GM21381 (cell line): Measurements from ENCODE around the gene BCL2L15.
"Not testable (repeated sequence)": the region's sequence is repeated elsewhere in the genome, so short reads cannot be mapped to it uniquely, and the experiment has no call there.

Experiments used
- ATAC-seq: cut with Tn5 transposase; IDR thresholded peaks from one replicate; pipeline ENCODE4 v1.9.1; 2021; ENCODE audit warnings: mild to moderate bottlenecking, moderate library complexity; ENCODE audit not compliant: unreplicated experiment

BCL2L15 gene

DNA sequence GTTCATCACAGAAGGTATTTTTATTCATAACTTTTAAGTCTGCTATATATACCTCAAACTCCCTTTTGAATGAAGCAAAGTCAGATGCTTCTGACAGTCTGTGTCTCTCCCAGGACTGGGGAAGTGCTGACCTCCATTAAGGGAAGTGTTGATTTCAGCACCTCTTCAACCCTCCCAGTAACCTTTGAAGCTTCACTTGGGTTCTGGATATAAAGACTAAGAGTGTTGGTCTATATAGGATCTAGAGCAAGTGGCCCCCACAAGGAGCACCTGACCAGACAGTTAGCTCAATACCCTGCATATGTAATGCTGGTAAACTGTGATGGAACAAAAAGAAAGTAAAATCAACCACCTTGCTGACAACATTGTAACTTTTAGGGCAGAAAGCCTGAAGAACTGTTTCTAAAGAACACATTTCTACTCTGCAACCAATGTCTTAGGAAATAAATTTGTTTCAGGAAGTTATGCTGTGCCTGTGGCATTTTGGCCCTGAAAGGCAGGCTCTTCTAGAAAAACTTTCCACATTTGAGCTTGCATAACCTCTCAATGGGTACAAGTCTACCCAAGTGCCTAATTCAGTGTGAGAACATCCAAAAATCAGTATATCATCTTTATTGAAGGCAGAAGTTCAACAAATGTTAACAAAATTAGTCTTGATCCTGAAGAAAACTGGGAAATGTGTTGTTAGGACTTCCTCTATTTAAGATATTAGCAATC, 15.0 kb downstream of the BCL2L15 start:
- ATAC-seq: no peak

DNA sequence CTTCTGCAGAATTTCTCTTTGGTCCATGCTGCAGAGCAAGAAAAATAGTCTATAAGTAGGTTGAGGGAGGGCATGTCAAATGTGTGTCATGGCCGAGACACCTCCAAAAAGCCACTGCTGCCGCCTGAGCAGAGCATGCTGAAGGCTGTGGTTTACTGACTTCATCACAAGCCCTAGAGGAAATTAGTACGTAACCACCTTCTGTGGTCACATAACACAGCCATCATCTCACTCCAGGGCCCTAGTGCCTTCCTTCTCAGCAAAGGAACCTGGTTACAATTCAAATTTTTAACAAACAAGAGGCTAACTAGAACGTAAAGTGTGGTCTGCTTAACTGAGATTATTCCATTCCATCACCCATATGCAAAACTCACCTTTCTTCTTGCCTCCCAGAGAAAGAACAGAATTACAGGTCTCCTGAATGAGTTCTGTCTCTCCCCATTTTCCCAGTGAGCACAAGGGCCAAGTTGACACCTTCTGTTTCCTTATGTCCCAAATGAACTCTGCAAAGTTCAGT, 15.7 kb downstream of the BCL2L15 start, which contains the start of gene PTPN22:
PTPN22 (minus strand) TSS at position 116 of the 517 bp plus-strand sequence.
- peak; percentile 82 for ATAC-seq

DNA sequence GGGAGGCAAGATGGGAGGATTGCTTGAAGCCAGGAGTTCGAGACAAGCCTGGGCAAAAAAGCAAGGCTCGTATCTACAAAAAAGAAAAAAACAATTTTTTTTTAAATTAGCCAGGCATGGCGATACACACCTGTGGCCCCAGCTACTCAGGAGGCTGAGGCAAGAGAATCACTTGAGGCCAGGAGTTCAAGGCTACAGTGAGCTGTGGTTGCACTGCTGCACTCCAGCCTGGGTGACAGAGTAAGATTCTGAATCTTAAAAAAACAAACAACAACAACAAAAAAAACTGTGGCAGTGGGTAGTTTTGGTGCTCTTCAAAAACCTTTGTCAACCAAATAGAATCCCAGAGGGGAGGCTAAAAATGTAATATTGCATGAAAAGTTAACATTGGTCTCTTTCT, 16.6 kb downstream of the BCL2L15 start:
- ATAC-seq: no peak

DNA sequence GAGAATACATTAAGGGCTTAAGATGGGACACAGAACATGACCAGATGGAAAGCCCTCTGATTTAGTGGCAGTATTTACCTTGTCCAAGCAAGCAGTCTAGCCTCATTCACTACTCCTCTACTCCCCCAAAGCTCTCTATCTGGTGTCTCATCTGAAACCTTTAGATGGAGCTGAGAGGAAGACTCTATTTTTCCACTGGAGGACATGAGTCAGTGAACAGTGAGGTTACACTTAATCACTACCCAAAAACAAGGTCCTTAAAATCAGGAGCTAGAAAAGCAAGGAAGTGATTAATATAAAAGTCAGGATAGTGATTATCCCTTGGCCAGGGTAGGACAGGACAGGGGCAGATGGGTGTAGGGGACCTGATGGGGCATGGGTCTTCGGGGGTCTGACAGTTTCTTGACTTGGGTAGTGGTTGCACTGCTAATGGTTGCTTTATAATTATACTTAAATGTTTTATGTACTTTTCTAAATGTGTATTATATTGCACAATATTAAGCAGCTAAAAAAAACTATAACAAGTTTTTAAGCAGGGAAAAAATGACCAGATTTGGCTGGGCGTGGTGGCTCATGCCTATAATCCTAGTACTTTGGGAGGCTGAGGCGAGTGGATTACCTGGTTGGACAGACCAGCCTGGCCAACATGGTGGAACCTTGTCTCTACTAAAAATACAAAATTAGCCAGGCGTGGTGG, 18.8 kb downstream of the BCL2L15 start:
- ATAC-seq: no peak

DNA sequence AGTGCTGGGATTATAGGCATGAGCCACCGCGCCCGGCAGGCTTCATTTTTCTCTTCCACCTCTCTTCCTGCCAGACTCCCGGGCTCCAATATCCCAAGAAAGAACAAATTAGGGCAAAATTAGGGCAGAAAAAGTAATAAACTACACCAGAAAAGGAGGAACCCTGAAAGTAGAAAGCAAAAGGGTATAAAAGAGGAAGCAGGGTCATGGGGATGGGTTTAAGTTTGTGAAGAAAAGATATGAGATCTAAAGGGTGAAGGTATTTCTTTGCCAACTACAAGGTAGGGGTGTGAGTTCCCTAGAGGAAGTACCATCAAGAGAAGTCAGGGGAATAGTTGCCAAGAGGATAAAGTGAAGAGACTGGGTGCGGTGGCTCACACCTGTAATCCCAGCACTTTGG, 25.7 kb downstream of the BCL2L15 start:
- ATAC-seq: no peak

DNA sequence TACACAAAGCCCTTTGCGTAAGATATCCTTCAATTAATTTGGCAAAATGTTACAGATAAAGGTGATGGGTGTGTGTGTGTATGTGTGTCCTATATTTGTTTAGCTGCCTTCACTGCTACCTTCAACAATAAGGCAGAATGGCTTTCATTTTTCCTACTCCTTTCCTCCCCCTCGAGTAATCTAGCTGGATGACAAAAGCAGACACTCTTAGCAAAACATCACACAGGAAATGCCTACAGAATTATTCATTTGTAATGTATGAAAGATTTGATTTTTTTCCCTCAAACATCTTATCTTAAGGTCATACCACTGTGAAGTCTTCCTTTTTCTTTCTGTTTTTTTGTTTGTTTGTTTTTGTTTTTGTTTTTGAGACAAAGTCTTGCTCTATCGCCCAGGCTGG, 26.5 kb downstream of the BCL2L15 start:
- ATAC-seq: no peak

DNA sequence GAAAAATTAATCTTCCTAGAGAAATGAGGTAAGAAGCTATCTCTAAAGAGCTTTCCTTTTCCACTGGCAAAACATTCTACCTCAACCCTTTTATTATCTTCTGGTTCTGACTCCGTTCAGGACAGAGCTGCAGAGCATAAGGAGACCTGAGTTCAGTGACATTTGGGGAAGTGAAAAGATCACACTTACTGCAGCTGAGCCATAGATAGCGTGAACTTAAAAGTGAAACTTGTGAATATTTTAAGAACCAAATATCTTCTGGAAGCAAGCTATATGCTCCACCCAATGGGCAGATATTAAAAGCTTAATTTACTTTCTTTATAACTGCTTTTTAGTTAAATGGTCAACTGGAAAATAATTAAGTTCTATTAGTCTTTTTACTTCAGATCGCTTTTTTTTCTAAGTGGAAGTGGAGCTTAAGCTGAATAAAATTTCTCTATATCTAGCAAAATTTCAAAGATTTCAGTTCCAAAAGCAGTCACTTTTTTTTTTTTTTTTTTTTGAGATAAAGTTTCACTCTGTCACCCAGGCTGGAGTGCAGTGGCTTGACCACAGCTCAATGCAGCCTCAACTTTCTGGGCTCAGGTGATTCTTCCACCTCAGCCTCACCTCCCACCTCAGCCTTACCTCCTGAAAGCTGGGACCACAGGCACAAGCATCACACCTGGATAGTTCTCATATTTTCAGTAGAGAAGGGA, 27.8 kb downstream of the BCL2L15 start:
- peak; percentile 88 for ATAC-seq

DNA sequence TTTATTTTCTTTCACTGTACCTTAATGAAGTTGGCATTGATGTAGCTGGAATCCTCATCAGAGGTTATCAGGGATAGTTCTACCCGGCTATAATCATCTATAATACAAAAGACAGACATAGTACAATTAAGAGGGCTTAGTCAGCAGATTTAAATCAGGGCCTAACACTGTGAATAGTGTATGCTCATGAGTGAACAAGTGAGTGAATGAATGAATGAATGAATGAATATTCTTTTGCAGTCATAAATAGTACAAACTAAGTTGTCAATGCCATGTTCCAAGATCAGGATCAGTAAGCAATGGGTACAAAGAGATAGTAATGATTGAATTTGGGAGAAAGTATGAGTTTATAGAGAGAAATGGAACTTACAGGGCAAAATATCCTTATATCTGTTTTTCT, 28.4 kb downstream of the BCL2L15 start:
- no peak for ATAC-seq

DNA sequence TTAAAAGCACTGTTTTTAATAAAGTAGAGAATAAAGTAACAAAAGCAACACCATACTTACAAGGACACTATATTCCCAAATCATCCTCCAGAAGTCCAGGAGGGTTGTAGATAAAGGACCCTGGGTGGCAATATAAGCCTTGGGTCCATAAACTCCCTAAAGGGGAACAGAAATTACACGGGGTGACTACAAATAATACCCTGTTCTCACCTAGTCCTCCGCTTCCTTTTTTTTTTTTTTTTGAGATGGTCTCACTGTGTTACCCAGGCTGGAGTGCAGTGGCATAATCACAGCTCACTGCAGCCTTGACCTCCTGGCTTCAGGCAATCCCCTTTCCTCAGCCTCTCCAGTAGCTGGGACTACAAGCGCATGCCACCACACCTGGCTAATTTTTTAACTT, 29.0 kb downstream of the BCL2L15 start:
- no peak for ATAC-seq

DNA sequence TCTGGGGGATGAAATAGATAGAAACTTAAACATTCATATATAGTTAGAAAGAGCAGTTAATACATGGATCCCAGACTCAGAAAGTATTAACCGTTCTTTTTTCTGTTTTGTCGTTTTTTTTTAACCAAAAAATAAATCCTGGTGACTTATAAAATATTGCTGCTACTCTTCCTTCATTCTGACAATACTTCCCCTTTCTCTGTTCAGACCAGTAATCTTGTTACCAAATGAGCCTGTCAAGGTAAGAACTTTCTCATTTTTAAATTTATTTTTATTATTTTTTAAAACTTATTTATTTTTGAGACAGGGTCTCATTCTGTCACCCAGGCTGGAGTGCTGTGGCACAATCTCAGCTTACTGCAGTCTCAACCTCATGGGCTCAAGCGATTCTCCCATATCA, 29.6 kb downstream of the BCL2L15 start:
- ATAC-seq: no peak

DNA sequence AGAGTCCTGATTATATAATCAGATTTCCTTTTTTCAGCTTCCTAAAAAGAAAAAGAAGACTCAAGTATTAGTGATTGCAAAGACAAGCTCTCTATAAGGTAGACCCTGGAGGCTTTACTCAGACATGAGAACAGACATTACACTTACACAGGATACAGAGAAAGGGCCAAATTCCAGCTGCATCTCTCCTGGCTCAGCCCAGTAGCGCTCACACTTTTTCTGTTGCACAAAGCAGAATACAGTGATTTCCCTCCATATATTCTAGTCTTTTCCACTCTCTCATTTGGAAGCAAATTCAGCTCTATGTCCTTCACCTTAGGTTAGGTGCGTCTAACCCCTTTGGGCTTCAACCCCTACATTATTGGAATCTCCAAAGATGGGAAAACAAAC, 31.0 kb downstream of the BCL2L15 start:
- ATAC-seq: no peak

DNA sequence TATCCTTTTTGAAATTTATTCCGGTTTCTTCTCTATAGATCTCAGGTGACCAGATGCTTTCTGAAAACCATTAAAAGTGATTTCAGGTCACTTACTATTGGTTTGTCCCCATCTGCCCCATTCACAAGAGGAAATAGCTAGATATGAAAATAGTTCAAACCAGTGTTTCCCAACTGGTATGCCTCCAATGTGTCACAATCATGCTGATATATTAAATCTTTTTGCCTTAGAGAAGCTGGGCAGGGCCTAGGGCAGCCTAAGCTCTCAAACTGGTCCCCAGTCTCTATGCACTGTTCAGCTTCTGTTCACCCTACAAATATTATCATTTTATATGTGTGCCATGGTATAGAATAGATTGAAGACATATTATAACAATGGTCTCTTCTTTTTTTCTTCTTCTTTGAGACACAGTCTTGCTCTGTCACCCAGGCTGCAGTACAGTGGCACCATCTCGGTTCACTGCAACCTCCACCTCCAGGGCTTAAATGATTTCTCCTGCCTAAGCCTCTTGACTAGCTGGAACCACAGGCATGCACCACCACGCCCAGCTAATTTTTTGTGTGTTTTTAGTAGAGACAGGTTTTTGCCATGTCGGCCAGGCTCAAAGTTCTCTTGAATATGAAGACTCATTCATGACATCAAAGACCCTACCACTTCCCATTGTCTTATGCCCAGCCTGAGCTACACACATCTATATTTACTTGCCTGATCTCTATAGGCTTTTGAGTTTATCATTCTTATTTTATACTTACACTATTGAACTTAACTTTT, 31.6 kb downstream of the BCL2L15 start:
- ATAC-seq: no peak

DNA sequence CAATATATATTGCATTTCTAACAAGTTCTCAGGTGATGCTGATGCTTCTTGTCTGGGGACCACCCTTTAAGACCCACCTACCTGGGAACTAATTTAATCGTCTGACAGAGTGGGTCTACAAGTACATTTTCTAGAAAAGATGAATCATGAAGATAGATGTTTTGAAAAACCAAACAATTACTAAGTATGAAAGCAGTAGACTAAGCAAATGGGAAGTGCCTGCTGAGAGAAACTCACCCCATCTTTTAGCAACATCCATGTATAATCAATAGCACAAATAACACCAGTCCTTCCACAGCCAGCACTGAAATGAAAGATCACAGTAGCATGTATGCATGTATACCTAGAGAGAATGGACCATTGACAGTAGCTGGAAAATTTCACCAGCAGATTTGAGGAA, 33.1 kb downstream of the BCL2L15 start:
- no peak for ATAC-seq

DNA sequence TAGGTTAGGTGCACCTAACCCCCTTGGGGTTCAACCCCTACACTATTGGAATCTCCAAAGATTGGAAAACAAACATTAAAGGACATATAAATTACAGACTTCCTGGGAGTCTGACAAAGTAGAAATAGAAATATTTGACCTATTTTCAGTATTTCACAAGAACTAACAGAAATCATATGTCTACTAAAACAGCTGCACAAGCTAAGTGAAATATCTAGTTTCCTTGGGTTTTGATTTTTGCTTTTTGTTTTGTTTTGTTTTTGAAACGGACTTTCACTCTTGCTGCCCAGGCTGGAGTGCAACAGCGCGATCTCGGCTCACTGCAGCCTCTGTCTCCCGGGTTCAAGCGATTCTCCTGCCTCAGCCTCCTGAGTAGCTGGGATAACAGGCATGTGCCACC, 34.7 kb downstream of the BCL2L15 start:
- not testable (repeated sequence) for ATAC-seq

DNA sequence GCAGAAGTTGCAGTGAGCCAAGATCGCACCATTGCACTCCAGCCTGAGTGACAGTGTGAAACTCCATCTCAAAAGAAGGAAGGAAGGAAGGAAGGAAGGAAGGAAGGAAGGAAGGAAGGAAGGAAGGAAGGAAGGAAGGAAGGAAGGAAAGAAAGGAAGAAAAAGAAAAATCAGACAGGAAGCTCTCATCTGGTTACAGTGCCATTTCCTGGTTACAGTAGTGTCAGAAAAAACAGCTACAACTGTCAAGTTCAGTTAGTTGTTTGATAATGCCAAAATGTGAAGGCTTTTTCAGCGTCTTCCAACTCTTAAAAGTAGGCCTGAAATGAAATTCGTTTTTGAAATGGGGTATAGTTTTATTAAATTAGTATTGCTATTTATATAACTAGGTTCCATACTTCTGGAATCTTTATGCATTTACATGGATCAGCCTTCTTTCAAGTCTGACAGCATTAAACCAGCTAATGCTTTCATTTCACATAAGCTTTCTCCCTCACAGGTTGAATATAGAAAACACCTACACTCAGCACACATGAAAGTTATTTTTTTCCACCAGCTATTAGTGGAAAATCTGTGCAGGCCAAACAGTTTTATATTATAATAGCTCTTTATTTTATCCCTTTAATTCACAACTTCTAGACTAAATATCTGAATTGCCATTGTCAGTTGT, 37.1 kb downstream of the BCL2L15 start:
- ATAC-seq: no peak

DNA sequence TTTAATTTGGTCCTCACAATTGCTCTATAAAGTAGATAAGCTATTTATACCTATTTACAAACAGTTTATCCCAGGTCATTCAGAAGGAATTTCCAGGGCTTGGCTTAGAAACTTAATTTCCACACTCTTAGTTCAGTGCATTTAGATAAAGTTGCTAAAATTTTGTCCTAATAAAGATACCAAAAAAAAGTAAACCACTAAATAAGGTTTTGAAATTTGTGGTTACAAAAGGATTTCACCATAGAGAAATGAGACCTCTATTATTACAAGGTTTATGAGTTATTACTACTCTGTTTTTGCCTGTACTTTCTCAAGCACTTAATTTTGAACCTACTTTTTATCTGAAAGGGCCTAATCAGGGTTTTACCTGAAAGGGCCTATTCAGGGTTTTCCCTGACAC, 38.3 kb downstream of the BCL2L15 start:
- ATAC-seq: no peak

DNA sequence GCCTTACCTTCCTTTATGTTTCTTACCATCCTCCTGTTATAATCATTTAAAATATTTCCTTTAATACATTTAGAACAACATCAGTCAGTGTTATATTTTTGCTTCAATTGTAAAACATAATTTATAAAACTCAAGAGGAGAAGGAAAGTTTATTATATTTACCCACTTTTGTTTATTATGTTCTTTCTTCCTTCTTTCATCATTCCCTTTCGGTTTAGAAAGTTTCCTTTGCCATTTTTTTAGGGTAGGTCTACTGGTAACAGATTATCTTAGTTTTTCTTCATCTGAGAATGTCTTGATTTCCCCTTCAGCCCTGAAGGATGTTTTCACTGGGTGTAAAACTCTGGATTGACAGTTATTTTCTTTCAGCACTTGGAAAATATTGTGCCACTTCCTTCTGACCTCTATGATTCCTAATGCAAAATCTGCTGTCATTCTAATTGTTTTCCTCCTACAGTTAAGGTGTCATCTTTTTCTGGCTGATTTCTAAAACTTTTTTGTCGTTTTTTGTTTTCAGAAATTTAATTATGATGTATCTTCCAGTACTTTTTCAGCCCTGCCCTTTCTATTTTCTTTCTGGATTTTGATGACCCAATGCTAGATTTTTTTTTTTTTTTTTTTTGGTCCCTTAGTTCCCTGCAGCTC, 40.9 kb downstream of the BCL2L15 start:
- ATAC-seq: no peak

DNA sequence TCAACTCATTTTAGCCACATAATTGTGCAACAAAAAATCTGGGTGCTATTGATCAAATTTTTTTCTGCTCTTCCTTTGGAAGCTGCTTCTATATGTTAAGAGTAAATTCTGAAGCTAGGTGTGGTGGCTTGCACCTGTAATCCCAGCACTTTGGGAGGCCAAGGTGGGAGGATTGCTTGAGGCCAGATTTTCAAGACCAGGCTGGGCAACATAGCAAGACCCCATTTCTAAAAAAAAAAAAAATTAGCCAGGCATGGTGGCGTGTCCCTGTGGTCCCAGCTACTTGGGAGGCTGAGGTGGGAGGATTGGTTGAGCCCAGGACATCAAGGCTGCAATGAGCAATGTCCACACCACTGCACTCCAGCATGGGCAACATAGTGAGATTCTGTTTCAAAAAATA, 50.8 kb downstream of the BCL2L15 start:
- no peak for ATAC-seq

DNA sequence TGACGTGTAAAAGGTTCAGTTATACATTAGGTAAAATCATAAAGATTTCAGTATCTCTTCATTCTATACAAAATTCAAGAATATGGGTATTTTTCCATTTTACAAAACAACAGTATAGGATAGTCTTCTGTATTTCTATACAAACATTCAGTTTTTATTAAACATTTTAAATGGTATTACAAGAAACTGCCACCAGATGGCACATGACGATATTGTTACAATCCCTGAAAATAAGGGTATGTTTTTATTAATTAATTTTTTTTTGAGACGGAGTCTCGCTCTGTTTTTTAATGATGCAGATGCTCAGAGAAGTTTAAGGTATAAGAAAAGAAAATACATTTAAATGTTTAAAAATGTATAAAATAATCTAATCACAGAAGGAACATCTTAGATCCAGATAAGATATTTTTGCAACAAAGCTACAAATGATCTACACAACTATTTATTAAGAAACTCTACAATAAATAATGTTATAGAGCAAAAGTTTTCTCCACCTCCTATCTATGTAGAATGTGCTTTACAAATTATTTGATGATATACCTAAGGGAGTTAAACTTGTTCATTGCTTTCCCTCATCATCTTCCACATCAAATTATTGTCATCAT, 51.6 kb downstream of the BCL2L15 start:
- ATAC-seq: no peak

DNA sequence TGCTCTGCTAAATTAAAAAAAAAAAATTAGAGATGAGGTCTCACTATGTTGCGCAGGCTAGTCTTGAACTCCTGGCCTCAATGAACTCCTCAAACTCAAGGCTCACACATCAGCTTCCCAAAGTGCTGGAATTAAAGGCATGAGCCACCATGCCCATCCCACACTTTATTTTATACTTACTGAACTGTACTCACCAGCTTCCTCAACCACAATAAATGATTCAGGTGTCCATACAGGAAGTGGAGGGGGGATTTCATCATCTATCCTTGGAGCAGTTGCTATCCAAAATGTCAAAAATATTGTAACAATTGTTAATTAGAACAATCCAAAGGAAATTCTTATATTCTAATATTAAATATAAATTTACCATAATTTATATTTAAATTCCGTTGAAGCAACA, 52.7 kb downstream of the BCL2L15 start:
- ATAC-seq: no peak
